GM18870 (cell line): Measurements from ENCODE around the gene ASB16.

ENCODE experiments used
- ATAC-seq: cut with Tn5 transposase; IDR thresholded peaks from one replicate; pipeline ENCODE4 v1.9.1; 2021; ENCODE audit warnings: moderate library complexity; ENCODE audit not compliant: unreplicated experiment

The ASB16 gene

GRCh38 chr17:44206825-44207155 is 36.3 kb downstream of the ASB16 start:
- no peak for ATAC-seq

GRCh38 chr17:44207319-44207718 is 36.8 kb downstream of the ASB16 start:
- ATAC-seq, result no peak

GRCh38 chr17:44207743-44208142 is 37.2 kb downstream of the ASB16 start:
- no peak for ATAC-seq

GRCh38 chr17:44209786-44210341 is 39.4 kb downstream of the ASB16 start:
- ATAC-seq, result peak; percentile 24

GRCh38 chr17:44210342-44211192 is 40.1 kb downstream of the ASB16 start:
- peak; percentile 42 for ATAC-seq

- no peak for ATAC-seq
Measured at GRCh38 chr17:44211281-44212265, 41.1 kb downstream of the ASB16 start.

- ATAC-seq, result no peak
Measured at GRCh38 chr17:44212507-44213402, 42.3 kb downstream of the ASB16 start.

- no peak for ATAC-seq
Measured at GRCh38 chr17:44213403-44214229, 43.1 kb downstream of the ASB16 start.

GRCh38 chr17:44214230-44214494 is 43.7 kb downstream of the ASB16 start:
- ATAC-seq, result no peak

- no peak for ATAC-seq
Measured at GRCh38 chr17:44214896-44215295, 44.4 kb downstream of the ASB16 start.

GRCh38 chr17:44216173-44216572 is 45.7 kb downstream of the ASB16 start:
- ATAC-seq, result no peak

- no peak for ATAC-seq
Measured at GRCh38 chr17:44216694-44217093, 46.2 kb downstream of the ASB16 start.

- ATAC-seq, result no peak
Measured at GRCh38 chr17:44217738-44218343, 47.3 kb downstream of the ASB16 start.

- ATAC-seq, result no peak
Measured at GRCh38 chr17:44218344-44219107, 48.0 kb downstream of the ASB16 start.

GRCh38 chr17:44219108-44219615 is 48.7 kb downstream of the ASB16 start:
- ATAC-seq, result no peak

- no peak for ATAC-seq
Measured at GRCh38 chr17:44219616-44220212, 49.2 kb downstream of the ASB16 start, which contains the start of gene UBTF. TSS of gene UBTF (minus strand) at chr17:44219675. CDS start at chr17:44218229, 1,446 bp downstream.

- ATAC-seq, result no peak
Measured at GRCh38 chr17:44220213-44221083, 49.9 kb downstream of the ASB16 start.
